SIG-M5 treated with dmso at 0.1 percent for 504 hours (cell line): ENCODE results near the gene VIPR2.
"Not testable (repeated sequence)": the region's sequence is repeated elsewhere in the genome, so short reads cannot be mapped to it uniquely, and the experiment has no call there.

Experiments used
- DNase-seq: peaks from one replicate; lab custom pipeline; 2025; ENCODE audit not compliant: unreplicated experiment; lab: John Stamatoyannopoulos, UW

Gene VIPR2

GRCh38 chr7:159140170-159140910 lies 4.3 kb downstream of the VIPR2 start:
- no peak for DNase-seq

DNA sequence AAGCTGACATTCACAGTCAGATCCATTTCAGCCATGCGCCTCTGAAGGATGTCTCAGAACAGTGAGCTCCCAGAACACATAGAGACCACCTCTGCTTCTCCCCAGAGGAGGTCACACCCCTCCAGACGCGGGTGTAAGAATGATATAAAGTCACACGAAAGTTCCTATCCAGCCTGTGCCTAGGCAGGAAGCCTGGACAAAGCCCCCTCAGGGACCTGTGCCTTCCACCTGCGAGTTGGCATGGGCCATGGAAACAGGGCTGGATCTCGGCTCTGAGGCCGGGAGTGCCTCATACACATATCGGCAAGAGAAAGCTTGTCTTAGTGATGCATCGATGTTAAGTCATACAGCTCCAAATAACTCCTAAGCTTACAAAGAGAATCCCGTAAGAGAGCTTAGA lies 5.0 kb downstream of the VIPR2 start:
- DNase-seq: no peak

DNA sequence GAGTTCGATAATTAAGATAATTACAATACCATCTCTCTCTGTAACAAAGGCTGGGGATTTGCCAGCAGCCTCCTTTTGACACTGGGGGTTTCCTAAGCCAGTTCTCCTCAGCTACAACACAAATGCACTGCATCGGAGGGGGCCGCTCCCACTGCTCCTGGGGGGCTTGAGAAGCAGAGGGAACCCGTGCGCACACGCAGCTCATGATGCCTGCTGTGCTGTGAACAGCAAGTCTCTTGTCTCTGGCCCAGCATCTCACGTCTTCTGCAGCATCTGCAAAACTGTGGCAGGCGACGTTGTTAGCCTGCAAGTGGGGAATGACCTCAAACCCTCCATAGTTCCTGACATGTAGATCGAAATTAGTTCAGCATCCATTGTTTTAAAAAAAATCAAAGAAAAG lies 5.5 kb downstream of the VIPR2 start:
- no peak for DNase-seq

DNA sequence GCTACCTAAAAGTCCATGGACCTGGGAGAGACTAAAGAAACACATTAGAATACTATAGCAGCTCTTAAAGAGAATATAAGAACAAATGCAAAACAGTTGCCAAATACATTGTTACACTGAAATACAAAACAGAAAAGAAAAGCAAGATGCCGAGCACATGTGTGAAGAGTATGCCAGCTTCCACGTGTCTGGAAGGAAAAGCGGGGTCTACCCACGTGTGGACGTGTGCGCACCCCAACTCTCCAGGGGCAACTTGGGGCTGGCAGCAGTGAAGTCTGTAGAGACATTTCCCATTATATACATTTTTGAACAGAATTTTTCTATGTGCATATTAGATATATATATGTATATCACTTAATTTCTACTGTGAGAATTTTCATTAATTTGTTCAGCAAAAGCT lies 6.2 kb downstream of the VIPR2 start:
- DNase-seq: no peak

DNA sequence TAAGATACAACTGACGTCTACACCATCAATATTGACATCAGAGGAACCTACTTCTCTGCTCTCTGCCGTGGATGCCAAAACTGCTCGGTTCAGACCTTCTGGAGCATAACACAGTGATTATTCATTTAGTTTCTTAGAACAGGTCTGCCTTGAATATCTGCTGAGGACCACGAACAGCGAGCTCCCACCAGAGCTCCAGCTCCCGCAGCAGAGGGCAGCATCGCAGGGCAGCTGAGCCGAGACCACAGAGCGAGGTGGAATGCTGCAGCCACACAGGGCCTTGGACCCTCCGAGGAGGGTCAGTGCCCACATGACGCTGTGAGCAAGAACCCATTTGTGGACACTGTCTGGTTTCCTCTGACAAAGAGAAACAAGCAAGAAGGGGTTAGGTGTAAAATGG lies 6.8 kb downstream of the VIPR2 start:
- DNase-seq: no peak

DNA sequence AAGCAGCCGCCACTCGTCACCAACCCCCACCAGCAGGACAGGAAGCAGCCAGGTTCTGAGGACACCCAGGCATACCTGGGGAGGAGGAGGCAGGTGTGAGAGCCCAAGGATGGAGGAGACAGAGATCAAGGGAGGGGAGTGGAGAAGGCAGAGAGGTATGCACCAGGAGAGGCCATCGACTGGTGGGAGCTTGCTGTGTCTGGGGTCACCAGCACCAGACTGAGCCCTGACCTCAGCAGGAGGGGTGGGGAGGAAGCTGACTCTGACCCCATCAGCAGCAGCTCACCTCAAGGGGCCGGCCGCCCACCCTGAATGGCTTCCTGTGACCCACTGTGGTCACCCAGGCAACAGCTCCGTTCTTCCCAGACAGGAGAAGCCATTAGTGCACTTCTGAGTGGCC lies 7.8 kb downstream of the VIPR2 start:
- no peak for DNase-seq

DNA sequence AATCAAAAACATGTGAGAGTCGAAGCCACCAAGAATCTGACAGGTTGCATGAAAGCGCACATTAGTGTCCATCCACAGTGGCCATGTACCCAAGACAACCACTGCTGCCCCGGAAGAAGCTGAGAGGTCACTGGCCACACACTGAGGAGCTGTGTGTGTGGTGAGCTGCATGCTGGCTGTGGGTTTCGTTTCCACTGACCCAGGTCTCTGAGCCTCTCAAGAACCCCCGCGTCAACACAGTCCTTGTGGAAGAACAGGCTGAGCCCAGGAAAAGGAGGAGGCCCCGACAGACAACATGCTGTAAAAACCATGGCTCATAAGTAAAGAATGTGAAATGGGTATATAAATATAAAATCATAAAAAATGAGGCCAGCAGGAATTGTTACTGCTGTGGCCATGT lies 8.2 kb downstream of the VIPR2 start:
- DNase-seq: no peak

- no peak for DNase-seq
Measured at GRCh38 chr7:159136013-159136412, 8.7 kb downstream of the VIPR2 start.

GRCh38 chr7:159132670-159133443 lies 11.8 kb downstream of the VIPR2 start:
- DNase-seq: not testable (repeated sequence)

DNA sequence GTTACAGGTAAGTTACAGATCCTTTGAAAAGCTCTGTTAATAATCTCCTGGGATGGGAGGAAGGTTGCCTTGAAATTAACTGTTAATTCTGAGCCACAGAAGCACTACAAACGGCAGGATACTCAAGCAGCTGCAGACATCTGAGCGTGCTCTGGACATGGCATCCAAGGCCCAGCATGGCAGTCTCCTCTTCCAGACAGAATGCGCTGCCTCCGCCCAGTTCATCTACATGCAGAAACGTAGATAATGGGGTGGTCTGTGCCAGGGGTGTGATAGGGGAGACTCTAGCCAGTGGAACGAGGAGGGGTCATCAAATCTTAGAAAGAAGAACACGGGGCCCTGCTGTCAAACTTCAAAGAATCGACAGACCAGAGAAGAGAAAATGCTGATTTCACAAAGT lies 13.8 kb downstream of the VIPR2 start:
- DNase-seq: no peak

DNA sequence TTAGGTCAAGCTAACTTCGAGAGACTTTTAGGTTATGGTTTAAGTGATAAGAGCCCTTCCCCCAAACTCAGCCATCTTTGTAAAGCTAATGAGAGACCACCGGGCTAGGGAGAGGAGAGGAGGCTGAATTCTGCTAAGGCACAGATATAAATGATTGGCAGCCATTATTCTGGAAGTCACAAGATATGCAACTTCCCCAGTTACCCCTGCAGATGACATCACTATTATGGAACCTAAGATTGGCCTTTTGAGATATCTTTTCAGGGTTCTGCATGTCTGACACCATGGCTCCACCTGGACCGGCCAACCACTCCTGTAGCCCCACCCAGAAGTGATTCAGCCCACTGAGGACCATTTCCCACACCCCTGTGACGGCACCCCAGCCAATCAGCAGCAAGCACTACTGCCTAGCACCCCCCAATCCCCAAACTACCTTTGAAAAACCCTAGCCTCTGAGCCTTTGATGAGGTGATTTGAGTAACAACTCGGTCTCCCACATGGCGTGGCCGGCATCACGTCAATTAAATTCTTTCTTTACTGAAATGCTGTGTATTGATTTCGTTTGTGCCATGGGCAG lies 14.4 kb downstream of the VIPR2 start:
- no peak for DNase-seq

- DNase-seq: no peak
Measured at GRCh38 chr7:159128767-159129166, 15.9 kb downstream of the VIPR2 start.

DNA sequence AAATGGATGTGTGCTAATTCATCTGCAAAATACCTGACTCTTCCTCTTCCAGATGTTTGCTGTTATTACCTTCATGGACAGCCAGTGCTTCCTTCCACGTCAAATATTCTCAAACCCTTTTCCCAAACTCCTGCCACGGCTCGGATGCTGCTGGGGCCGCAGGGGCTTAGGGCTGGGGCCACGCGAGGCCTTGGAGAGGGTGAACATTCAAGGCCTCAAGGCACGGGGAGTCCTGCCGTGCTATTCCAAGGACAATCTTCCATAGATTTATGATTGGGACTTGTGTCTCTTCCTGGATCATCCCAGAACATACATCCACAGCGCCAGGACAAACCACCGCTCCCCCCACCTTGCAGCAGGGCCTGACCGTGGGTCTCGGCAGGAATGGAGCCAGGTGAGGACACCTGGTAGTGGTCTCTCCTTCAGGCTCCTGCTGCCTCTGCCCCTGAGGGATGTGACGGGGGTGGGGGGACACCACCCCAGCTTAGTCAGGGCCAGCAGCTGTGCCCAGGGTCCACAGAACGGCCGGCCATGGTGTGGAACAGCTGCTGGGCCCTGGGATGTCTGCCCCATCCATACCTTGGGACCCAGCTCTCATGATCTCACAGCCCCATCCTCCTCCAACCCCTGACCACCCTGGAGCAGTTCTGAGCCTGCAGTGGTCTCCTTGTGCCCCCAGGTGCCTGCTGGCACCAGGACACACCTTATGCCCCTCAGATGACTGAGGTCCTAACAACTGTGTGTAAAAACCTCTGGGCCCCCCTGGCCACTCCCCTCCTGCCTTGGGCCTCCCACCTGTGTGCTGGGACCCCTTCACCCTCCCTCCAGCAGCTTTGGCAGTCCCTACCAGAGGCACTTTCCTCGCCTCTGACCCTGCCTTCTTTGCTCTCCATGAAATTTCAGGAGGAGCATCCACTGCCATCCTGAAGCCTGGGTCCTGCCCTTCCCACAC lies 16.7 kb downstream of the VIPR2 start:
- DNase-seq: no peak

DNA sequence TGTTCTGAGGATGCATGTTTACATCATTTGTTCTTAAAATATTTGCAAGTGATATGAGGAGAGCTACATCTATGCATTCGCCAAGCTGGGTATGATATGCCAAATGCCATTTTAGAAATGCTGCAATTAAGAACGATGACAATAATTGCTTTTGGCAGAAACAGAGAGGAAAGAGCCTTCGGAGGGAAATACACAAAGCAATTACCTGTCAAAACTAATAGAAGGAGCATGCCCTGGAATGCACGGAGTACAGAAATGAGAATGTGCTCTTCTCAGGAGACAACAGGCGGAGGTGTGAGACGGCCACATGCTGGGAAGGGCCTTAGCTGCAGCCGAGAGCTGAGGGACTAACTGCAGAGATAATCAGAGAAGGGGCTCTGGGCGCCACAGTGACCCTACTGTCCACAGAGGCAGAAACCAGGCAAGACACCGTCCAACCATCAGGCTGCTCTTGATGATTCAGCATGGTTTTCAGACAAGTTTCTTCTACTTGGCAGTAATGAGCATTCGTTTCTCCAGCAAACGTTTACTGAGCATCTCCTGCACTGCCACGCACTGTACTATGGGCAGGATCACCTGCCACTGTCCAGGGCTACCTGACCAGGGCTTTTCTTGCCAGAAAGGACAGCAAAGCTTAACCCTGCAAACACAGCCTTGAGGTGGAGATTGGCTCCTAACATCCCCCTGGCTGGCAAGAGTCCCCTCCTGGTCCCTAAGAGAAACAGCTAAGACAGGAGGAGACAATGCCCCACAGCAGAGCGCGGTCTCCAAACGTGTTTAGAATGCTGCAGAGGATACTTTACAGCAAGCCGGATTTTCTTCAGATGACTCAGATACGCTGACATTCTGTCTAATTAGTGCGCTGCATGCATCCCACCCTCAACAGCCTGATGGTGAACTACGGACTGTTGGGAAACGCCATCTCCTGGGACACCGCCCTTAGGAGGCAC lies 18.1 kb downstream of the VIPR2 start:
- DNase-seq: no peak

DNA sequence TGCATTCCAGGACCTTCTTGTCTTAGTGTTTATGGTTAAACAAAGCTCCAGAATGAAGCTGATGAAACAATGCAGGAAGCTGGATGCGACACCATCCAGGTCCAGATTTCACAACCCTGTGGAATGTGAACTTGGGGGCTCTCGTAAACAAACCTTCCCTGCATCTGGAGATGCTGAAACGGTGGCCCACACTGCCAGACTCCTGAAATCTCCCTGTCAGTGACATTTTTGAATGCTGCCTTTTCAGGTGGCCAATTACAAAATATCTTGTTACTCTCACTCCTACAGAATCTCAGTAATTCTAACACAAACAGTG lies 18.8 kb downstream of the VIPR2 start:
- DNase-seq: no peak

- DNase-seq: no peak
Measured at GRCh38 chr7:159125104-159125954, 19.3 kb downstream of the VIPR2 start.

GRCh38 chr7:159123793-159124192 lies 20.9 kb downstream of the VIPR2 start:
- DNase-seq: not testable (repeated sequence)

DNA sequence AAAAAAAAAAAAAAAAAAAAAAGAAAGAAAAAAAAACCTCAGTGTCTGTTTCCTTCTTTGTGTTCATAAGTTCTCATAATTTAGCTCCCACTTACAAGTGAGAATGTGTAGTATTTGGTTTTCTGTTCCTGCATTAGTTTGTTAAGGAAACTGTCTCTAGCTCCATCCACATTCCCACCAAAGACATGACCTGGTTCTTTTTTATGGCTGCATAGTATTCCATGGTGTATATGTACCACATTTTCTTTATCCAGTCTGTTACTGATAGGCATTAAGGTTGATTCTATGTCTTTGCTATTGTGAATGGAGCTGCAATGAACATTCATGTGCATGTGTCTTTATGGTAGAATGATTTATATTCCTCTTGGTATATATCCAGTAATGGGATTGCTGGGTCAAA lies 21.4 kb downstream of the VIPR2 start:
- not testable (repeated sequence) for DNase-seq

GRCh38 chr7:159122276-159122675 lies 22.4 kb downstream of the VIPR2 start:
- DNase-seq: no peak
